Hepatocyte (in vitro differentiated cells): ENCODE data around the gene HMX3. TPM values are rescaled to one million over a fixed set of nuclear protein-coding genes. Genes with fewer than 3 reads are reported as not detected.

Experiments
- DNase-seq: peaks from one replicate; pipeline ENCODE4 v3.0.0-alpha.2; 2016; ENCODE audit warnings: low spot score
- H2AFZ ChIP-seq: fragments of 200-600 bp; sonication (generic); 2 replicates; pipeline ENCODE4 v1.6.0; 2016; ENCODE audit warnings: antibody characterized with exemption, mild to moderate bottlenecking
- H3K27ac ChIP-seq: fragments of 200-600 bp; sonication (generic); 2 replicates; pipeline ENCODE4 v1.5.1; 2016; ENCODE audit warnings: mild to moderate bottlenecking
- H3K27me3 ChIP-seq: fragments of 200-600 bp; sonication (generic); 2 replicates; pipeline ENCODE4 v1.6.1; 2016
- H3K36me3 ChIP-seq: fragments of 200-600 bp; sonication (generic); replicated peaks from 2 replicates; pipeline ENCODE4 v1.5.1; 2016; ENCODE audit warnings: low read depth; ENCODE audit not compliant: insufficient read depth
- H3K4me1 ChIP-seq: fragments of 200-600 bp; sonication (generic); 2 replicates; pipeline ENCODE4 v1.5.1; 2016; ENCODE audit warnings: mild to moderate bottlenecking, moderate library complexity; ENCODE audit not compliant: insufficient read depth
- H3K4me2 ChIP-seq: fragments of 200-600 bp; sonication (generic); 2 replicates; pipeline ENCODE4 v1.6.0; 2016
- H3K4me3 ChIP-seq: fragments of 200-600 bp; sonication (generic); 2 replicates; pipeline ENCODE4 v1.5.1; 2016; ENCODE audit warnings: mild to moderate bottlenecking
- H3K79me2 ChIP-seq: fragments of 200-600 bp; sonication (generic); 2 replicates; pipeline ENCODE4 v1.6.0; 2017; ENCODE audit warnings: mild to moderate bottlenecking
- H3K9me2 ChIP-seq: fragments of 200-600 bp; sonication (generic); replicated peaks from 2 replicates; pipeline ENCODE4 v1.6.0; 2017; ENCODE audit warnings: mild to moderate bottlenecking; ENCODE audit not compliant: insufficient read depth
- H3K9me3 ChIP-seq: fragments of 200-600 bp; sonication (generic); 2 replicates; pipeline ENCODE4 v1.5.1; 2016; ENCODE audit warnings: low read depth, mild to moderate bottlenecking
- H4K20me1 ChIP-seq: fragments of 200-600 bp; sonication (generic); 2 replicates; pipeline ENCODE4 v1.6.0; 2016; ENCODE audit warnings: mild to moderate bottlenecking; ENCODE audit not compliant: insufficient read depth, poor library complexity, severe bottlenecking
- CTCF ChIP-seq: fragments of 200-600 bp; sonication (generic); IDR thresholded peaks from 2 replicates; pipeline ENCODE4 v1.5.1; 2016; ENCODE audit warnings: antibody characterized with exemption, mild to moderate bottlenecking; ENCODE audit not compliant: poor library complexity
- EZH2 ChIP-seq: fragments of 200-600 bp; sonication (generic); IDR thresholded peaks from 2 replicates; pipeline ENCODE4 v1.6.1; 2016; ENCODE audit warnings: antibody characterized with exemption, mild to moderate bottlenecking, borderline replicate concordance
- EZH2phosphoT487 ChIP-seq: fragments of 200-600 bp; sonication (generic); IDR thresholded peaks from one replicate; pipeline ENCODE4 v1.6.1; 2018; ENCODE audit warnings: antibody characterized with exemption, mild to moderate bottlenecking, low read depth, moderate library complexity; ENCODE audit not compliant: unreplicated experiment, severe bottlenecking
- WGBS: methylation state at CpG from one replicate; pipeline ENCODE4 v1.1.6; 2016; ENCODE audit warnings: low lambda C conversion rate; ENCODE audit errors: missing lambda C conversion rate; 5-methylcytosine and 5-hydroxymethylcytosine counted together
- polyA plus RNA-seq: library from polyadenylated mRNA; unstranded; fragments of >200 nt; fragmentation: Nextera tagmentation; extraction: Ambion mirVana; gene quantifications from 2 replicates; pipeline ENCODE4 v1.2.1, GENCODE V29; 2016
- total RNA-seq: library from RNA; depleted of rRNA; stranded (reverse); fragments of >200 nt; gene quantifications from 2 replicates; pipeline ENCODE4 v1.2.3, GENCODE V29; 2014

The HMX3 gene
- total and polyA plus RNA-seq, 2 experiments from 2014 or later = not detected

DNA sequence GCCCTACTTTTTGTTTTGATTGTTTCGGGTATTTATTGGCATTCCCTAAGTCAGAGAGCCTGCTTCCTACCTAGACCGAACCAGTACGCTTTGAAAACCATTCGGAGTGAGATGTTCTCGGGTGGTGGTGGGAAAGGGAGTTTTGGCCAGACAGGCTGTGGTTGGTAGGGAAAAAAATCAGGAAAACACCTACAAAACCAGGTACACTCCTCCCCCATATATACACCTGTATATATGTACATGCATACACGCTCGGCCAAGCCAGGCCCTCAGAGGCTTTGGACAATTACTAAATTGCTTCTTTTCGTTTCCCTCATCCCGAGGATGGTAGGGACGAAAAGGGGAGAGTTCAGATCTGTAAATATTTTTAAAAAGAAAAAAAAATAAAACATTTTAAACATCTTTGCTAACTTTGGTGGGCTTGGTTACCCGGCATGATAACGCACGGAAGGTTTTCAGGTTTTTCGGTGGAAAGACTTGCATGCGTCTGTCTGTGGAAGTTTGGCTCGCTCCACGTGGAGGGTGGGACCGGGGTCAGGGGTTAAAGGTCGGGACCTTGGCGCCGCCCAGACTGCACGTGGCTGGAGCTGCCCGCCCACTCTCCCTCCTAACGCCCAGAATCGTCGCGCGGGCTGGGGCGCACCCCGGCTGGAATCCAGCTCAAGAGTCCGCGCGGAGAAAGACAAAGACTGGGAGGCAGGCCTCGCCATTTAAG, 14.7 kb downstream of the HMX3 start:
- H3K9me2 ChIP-seq = no peaks in the 10 kb centered on the region
- DNase-seq = peak; percentile 27
- H3K79me2 ChIP-seq = peaks cover 7% of the 10 kb centered on the region
- H3K4me3 ChIP-seq = no peak overlapping the region
- peaks cover 80% of the 10 kb centered on the region for H3K27me3 ChIP-seq
- H3K4me1 ChIP-seq = peaks cover 18% of the 10 kb centered on the region
- H3K9me3 ChIP-seq = no peaks in the 10 kb centered on the region
- H3K27ac ChIP-seq = no peak overlapping the region
- TF ChIP-seq CTCF (no peak), EZH2 (peak; percentile 32), EZH2phosphoT487 (peak; percentile 25)
- no peaks in the 10 kb centered on the region for H3K36me3 ChIP-seq
- H4K20me1 ChIP-seq = no peaks in the 10 kb centered on the region
- H3K4me2 ChIP-seq = peak overlapping the region; percentile 87
- H2AFZ ChIP-seq = peak overlapping the region; percentile 26
- WGBS = 6% methylated on average over 33 of the region's 34 CpGs

DNA sequence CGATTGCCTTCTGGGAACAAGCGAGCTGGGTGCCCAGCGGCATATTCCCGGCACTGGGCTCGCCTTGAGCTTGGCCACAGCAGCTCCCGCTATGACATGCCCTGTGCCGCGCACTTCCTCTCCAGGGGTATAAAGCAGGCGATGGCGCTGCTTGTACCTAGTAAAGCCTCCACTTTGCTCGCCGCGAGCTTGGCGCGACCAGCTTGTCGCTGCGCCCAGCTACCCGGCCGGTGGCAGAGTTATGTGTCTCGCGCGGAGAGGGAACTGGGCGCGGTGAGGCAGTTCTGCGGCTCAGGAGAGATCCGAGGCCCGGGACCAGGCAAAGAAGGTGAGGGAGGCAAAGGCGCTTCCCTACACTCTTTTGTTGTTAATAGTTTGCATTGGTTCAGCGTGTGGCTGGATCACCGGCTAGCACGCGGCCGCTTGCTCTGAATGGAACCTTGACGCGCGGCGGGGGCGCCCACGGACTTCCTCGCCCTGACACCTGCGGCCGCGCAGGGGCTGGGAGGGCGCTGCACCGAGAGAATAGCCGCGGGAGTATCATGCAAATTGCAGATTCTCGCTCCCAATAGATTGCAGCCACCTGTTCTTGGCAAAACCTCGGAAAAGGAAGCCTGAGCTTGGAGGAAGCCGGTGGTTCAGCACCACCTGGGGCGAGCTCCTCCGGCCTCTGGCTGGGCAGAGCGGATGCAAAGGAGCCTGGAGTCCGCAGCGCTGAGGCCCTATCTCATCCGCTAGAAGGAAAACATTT, 15.4 kb downstream of the HMX3 start:
- no peaks in the 10 kb centered on the region for H3K36me3 ChIP-seq
- TF ChIP-seq EZH2 = peak; percentile 78
- no peak for TF ChIP-seq CTCF
- TF ChIP-seq EZH2phosphoT487 = peak; percentile 16
- no peak overlapping the region for H2AFZ ChIP-seq
- no peak overlapping the region for H3K27ac ChIP-seq
- no peak for DNase-seq
- H3K9me3 ChIP-seq = no peaks in the 10 kb centered on the region
- no peaks in the 10 kb centered on the region for H4K20me1 ChIP-seq
- WGBS = 1% methylated on average over 56 of the region's 56 CpGs
- peaks cover 21% of the 10 kb centered on the region for H3K4me1 ChIP-seq
- no peaks in the 10 kb centered on the region for H3K9me2 ChIP-seq
- H3K4me2 ChIP-seq = peak overlapping the region; percentile 87
- peaks cover 72% of the 10 kb centered on the region for H3K27me3 ChIP-seq
- H3K79me2 ChIP-seq = peaks cover 15% of the 10 kb centered on the region
- H3K4me3 ChIP-seq = no peak overlapping the region

- Histone ChIP-seq H3K36me3 (no peaks in the 10 kb centered on the region), H3K27ac (no peak overlapping the region), H3K27me3 (peaks cover 66% of the 10 kb centered on the region), H3K4me3 (no peak overlapping the region), H3K4me2 (no peak overlapping the region), H3K4me1 (peaks cover 21% of the 10 kb centered on the region), H3K9me3 (no peaks in the 10 kb centered on the region), H3K9me2 (no peaks in the 10 kb centered on the region), H2AFZ (no peak overlapping the region), H3K79me2 (peaks cover 20% of the 10 kb centered on the region), H4K20me1 (no peaks in the 10 kb centered on the region)
- TF ChIP-seq EZH2 = no peak
- no peak for TF ChIP-seq CTCF
- TF ChIP-seq EZH2phosphoT487 = no peak
- 22% methylated on average over 7 of the region's 7 CpGs for WGBS
- DNase-seq = no peak
Measured at GRCh38 chr10:123151737-123152135, 16.0 kb downstream of the HMX3 start.
